ENCODE measurements around the gene ARF3. TPM values are rescaled to one million over a fixed set of nuclear protein-coding genes. Genes with fewer than 3 reads are reported as not detected.

ARF3 gene
- total RNA-seq (10 to 100 TPM; 67.9 to 74.6 TPM), polyA plus RNA-seq (ENCODE audit: insufficient read length in 2 of 2) (100 to 1,000 TPM; 285 to 319 TPM)
- long read RNA-seq, donor 1, full-length matches to known transcripts: 97 of 110 reads
- long read RNA-seq, donor 1, partial matches to known transcripts: 13 of 110 reads
- long read RNA-seq, donor 1, other reads (novel, unspliced or antisense): 0 of 110 reads
- long read RNA-seq, donor 2, full-length matches to known transcripts: 31 of 31 reads
- long read RNA-seq, donor 2, partial matches to known transcripts: 0 of 31 reads
- long read RNA-seq, donor 2, other reads (novel, unspliced or antisense): 0 of 31 reads
- long read RNA-seq, donor 3, full-length matches to known transcripts: 44 of 49 reads
- long read RNA-seq, donor 3, partial matches to known transcripts: 5 of 49 reads
- long read RNA-seq, donor 3, other reads (novel, unspliced or antisense): 0 of 49 reads
- long read RNA-seq, donor 4, full-length matches to known transcripts: 34 of 34 reads
- long read RNA-seq, donor 4, partial matches to known transcripts: 0 of 34 reads
- long read RNA-seq, donor 4, other reads (novel, unspliced or antisense): 0 of 34 reads

GRCh38 chr12:48957141-48958048, at the start of gene ARF3:
Gene ARF3, minus strand, starts transcription at chr12:48957487. Its CDS starts 16,392 bp downstream, at chr12:48941095.
- peak within 1 kb of the TSS; percentile 82 for H3K27ac ChIP-seq (ENCODE audit: low read depth, low read length)
- H3K4me3 ChIP-seq (ENCODE audit: low read depth, low read length): peak within 1 kb of the TSS; percentile 91
- peaks cover 17% of the 10 kb centered on the region for H3K4me1 ChIP-seq (ENCODE audit: control insufficient read depth, insufficient read depth, low read length)
- peaks cover 3% of the 10 kb centered on the region for H3K36me3 ChIP-seq (ENCODE audit: control insufficient read depth, insufficient read depth, low read length)
- peak; percentile 85 to 99 (median 92) for DNase-seq (ENCODE audit: low read depth in 4 of 6, low spot score in 6 of 6)
- peaks cover 4% of the 10 kb centered on the region for H3K27me3 ChIP-seq (ENCODE audit: control insufficient read depth, insufficient read depth, low read length)
- no peaks in the 10 kb centered on the region for H3K9me3 ChIP-seq (ENCODE audit: control insufficient read depth, insufficient read depth, low read length)
- WGBS (ENCODE audit: insufficient coverage): under 1% methylated on average over 54 of the region's 58 CpGs

DNA sequence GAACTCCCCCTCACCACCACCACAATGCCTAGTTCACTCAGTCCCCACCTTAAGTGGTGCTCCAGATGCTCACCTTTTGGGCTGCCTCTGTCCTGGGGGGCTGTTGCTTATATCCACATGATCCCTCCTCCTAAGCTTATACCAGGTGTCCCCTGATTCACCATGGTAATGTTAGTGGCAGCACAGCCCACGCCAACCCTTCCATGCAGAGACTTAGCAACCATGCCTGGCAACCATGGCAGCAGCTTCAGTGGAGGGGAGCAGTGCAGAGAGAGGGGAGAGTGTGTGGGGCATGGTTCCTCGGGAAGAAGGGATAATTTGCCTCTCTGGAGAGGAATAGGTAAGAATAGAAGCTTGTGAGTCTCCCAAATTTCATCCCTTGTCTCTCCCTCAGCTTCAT, 43.1 kb upstream of the ARF3 start:
- H3K27ac ChIP-seq (ENCODE audit: low read depth, low read length): peak overlapping the region; percentile 10
- no CpG with 5 or more reads among the region's 2 CpGs for WGBS (ENCODE audit: insufficient coverage)

GRCh38 chr12:48999371-49000131, 42.3 kb upstream of the ARF3 start, which contains the start of gene DDN:
Gene DDN, minus strand, starts transcription at chr12:48999375. Its CDS starts 88 bp downstream, at chr12:48999287.
- peaks cover 31% of the 10 kb centered on the region for H3K36me3 ChIP-seq (ENCODE audit: control insufficient read depth, insufficient read depth, low read length)
- H3K4me1 ChIP-seq (ENCODE audit: control insufficient read depth, insufficient read depth, low read length): peaks cover 45% of the 10 kb centered on the region
- WGBS (ENCODE audit: insufficient coverage): 4% methylated on average over 18 of the region's 30 CpGs
- DNase-seq (ENCODE audit: low read depth in 4 of 6, low spot score in 6 of 6): peak in 2 of 6 donors; percentile 54 to 65
- H3K27ac ChIP-seq (ENCODE audit: low read depth, low read length): peak within 1 kb of the TSS; percentile 10
- peaks cover 54% of the 10 kb centered on the region for H3K27me3 ChIP-seq (ENCODE audit: control insufficient read depth, insufficient read depth, low read length)
- H3K4me3 ChIP-seq (ENCODE audit: low read depth, low read length): peak within 1 kb of the TSS; percentile 3
- no peaks in the 10 kb centered on the region for H3K9me3 ChIP-seq (ENCODE audit: control insufficient read depth, insufficient read depth, low read length)

More for the DNA sequence above, 43.1 kb upstream of the ARF3 start:
- Histone ChIP-seq H3K4me1 (ENCODE audit: control insufficient read depth, insufficient read depth, low read length) (peaks cover 39% of the 10 kb centered on the region), H3K4me3 (ENCODE audit: low read depth, low read length) (no peak overlapping the region), H3K36me3 (ENCODE audit: control insufficient read depth, insufficient read depth, low read length) (peaks cover 38% of the 10 kb centered on the region), H3K27me3 (ENCODE audit: control insufficient read depth, insufficient read depth, low read length) (peaks cover 46% of the 10 kb centered on the region), H3K9me3 (ENCODE audit: control insufficient read depth, insufficient read depth, low read length) (no peaks in the 10 kb centered on the region)
- DNase-seq (ENCODE audit: low read depth in 4 of 6, low spot score in 6 of 6): peak in 2 of 6 donors; percentile 39 to 64

DNA sequence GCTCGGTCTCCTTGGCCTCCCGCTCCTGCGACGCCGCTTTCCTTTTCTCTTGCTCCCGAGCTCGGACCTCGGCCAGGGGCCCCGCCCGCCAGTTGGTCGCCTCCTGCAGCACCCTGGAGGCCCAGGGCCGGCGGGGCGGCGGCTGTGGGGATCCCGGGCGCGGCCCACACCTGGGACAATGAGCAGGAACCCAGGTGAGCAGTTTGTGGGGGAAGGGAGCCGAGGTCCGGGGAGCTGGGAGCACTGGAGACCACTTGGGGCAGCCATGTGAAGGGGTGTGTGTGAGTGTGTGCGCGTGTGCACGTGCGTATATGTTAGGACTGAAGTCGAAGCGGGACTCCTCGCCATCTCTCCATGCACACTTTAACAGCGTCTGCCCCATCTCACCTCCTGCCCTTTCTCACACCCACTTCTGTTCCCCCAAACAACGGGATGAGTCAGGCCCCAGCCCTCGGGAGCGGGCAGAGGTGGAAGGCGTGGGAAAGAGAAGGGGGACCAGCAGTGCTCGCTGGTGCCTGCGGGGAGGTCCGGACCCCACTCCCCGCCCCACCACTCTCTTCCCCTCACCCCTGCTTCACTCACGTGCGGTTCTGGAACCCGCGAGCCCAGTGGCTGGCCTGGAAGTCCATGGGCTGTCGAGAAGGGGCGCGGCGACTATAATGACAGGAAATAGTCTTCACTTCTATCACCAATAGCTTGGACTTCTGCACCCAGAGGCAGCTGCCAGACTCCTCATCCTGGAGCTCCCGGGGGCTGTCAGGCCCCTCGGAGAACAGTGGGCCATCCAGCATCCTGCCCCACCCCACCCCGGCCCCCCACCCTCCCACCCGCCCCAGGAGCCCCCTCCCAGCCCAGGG, 41.4 kb upstream of the ARF3 start:
- no peaks in the 10 kb centered on the region for H3K9me3 ChIP-seq (ENCODE audit: control insufficient read depth, insufficient read depth, low read length)
- peaks cover 45% of the 10 kb centered on the region for H3K4me1 ChIP-seq (ENCODE audit: control insufficient read depth, insufficient read depth, low read length)
- H3K4me3 ChIP-seq (ENCODE audit: low read depth, low read length): no peak overlapping the region
- peaks cover 63% of the 10 kb centered on the region for H3K27me3 ChIP-seq (ENCODE audit: control insufficient read depth, insufficient read depth, low read length)
- peak in 2 of 6 donors; percentile 14 to 31 for DNase-seq (ENCODE audit: low read depth in 4 of 6, low spot score in 6 of 6)
- peaks cover 23% of the 10 kb centered on the region for H3K36me3 ChIP-seq (ENCODE audit: control insufficient read depth, insufficient read depth, low read length)
- under 1% methylated on average over 32 of the region's 48 CpGs for WGBS (ENCODE audit: insufficient coverage)
- no peak overlapping the region for H3K27ac ChIP-seq (ENCODE audit: low read depth, low read length)

DNA sequence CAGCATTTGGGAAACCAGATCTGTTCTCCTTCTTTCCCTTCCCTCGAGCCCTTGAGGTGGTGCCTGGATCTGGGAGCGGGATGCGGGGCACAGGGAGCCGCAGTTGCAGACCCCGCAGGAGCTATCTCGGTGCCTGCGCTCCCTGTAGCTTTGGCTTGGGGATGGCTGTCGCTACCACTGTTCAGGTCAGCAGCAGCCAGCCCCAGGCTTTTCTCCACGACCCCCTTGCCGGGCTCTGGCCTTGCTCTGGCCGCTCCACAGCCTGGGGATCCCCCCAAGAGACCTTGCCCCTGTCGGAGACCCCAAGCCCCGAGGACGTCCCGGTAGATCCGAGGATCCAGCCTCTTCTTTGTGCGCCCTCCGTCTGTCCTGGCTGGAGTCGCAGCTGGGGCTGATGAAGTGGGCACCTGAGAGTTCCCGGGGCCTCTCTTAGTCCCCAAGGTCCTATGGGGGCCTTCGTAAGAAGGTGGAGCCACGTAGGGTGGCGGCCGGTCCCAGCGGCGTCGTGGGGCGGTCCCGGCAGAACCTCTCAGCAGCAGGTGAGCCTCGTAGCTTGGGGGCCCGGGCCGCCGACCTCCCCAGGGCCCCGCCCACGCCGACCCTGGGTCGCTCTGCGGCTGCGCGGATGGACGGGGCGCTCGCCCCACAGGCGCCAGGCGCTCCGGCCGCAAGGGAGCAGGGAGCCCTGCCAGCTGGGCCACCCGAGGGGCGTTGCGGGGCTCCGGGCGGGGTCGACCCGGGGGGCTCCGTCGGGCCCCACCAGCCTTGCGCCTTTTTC, 40.6 kb upstream of the ARF3 start:
- no peak overlapping the region for H3K27ac ChIP-seq (ENCODE audit: low read depth, low read length)
- no peak overlapping the region for H3K4me3 ChIP-seq (ENCODE audit: low read depth, low read length)
- no peaks in the 10 kb centered on the region for H3K9me3 ChIP-seq (ENCODE audit: control insufficient read depth, insufficient read depth, low read length)
- H3K36me3 ChIP-seq (ENCODE audit: control insufficient read depth, insufficient read depth, low read length): peaks cover 16% of the 10 kb centered on the region
- H3K27me3 ChIP-seq (ENCODE audit: control insufficient read depth, insufficient read depth, low read length): peaks cover 70% of the 10 kb centered on the region
- 2% methylated on average over 56 of the region's 57 CpGs for WGBS (ENCODE audit: insufficient coverage)
- peaks cover 45% of the 10 kb centered on the region for H3K4me1 ChIP-seq (ENCODE audit: control insufficient read depth, insufficient read depth, low read length)
- peak in 1 of 6 donors; percentile 3 for DNase-seq (ENCODE audit: low read depth in 4 of 6, low spot score in 6 of 6)

DNA sequence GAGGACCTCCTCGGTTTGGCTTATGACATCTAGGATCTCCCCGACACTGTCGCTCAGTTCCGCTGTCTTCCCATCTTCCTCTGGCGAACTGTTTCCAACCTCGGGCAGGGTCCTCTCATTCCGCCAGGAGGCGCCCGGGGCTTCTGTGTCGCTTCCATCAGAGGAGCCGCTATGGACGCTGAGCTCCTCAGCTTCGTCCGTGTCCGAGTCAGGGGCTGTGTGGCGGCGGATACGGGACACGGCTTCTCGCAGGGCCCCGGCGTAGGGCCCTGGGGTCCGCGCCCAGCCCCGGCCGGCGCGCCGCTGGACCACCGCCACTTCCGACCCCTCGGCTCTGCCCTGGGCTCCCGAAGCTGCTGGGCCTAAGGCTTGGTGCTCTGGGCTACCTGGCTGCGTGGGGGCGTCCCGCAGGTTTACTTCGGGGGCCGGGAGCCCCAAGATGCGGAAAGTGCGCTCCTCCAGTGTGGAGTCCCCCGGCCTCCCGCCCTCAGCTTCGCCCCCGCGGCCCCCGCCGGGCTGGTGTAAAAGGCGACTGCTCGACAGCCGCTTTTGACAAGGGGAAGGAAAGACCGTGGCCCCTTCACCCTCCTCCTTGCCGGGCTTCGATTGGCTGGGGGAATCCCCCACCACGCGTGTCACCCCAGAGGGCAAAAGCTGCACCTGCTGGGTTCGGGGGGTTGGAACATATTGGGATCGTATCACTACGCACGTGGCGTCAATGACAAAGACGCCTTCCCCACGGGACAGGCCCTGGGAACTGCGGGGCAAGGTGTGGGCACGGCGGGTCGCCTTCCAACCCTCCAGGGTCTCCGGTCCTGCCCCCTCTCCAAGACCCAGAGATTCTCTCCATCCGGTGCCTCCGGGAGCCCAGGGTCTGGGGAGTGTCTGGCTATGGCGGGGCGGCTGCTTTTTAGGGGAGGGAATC, 39.8 kb upstream of the ARF3 start:
- H3K36me3 ChIP-seq (ENCODE audit: control insufficient read depth, insufficient read depth, low read length): peaks cover 7% of the 10 kb centered on the region
- H3K4me3 ChIP-seq (ENCODE audit: low read depth, low read length): peak overlapping the region; percentile 9
- H3K27ac ChIP-seq (ENCODE audit: low read depth, low read length): no peak overlapping the region
- H3K9me3 ChIP-seq (ENCODE audit: control insufficient read depth, insufficient read depth, low read length): no peaks in the 10 kb centered on the region
- DNase-seq (ENCODE audit: low read depth in 4 of 6, low spot score in 6 of 6): peak in 2 of 6 donors; percentile 92 to 93
- peaks cover 72% of the 10 kb centered on the region for H3K27me3 ChIP-seq (ENCODE audit: control insufficient read depth, insufficient read depth, low read length)
- peaks cover 45% of the 10 kb centered on the region for H3K4me1 ChIP-seq (ENCODE audit: control insufficient read depth, insufficient read depth, low read length)
- WGBS (ENCODE audit: insufficient coverage): 4% methylated on average over 60 of the region's 71 CpGs

DNA sequence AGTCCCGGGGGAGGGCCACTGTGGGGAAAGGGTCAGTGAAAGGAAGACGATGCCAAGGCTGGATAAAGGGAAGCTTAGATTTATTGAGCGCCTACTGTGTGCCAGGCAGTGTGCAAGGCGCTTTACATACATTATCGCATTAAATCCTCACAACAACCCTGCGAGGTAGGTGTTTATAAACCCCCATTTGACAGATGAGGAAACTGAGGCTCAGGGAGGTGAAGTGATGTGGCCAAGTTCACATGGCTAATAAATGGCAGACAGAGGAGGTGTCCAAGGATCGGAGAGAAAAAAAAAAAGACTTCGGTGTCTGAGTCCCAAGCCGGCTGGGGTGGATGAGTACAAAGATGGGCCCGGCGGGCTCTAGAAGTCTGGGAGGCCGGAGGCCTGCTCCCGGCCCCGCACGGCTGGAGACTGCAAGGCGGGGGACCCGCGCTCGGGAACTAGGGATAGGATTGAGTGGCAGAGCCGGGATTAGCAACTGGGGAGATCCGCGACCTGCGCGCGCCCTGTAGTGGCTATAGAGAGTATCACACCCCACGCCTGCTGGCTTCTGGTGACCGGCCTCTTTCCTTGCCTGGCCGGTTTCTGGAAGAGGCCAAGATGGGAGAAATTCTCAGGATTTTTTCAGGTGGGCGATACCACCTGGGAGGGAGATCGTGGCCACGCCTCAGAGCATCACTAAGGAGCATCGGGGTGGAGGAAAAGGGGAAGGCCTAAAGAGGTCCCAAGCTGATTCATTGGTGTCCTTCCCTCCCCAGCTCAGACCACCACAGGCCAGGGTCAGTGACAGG, 38.0 kb upstream of the ARF3 start:
- Histone ChIP-seq H3K27me3 (ENCODE audit: control insufficient read depth, insufficient read depth, low read length) (peaks cover 79% of the 10 kb centered on the region), H3K27ac (ENCODE audit: low read depth, low read length) (no peak overlapping the region), H3K4me3 (ENCODE audit: low read depth, low read length) (peak overlapping the region; percentile 9), H3K4me1 (ENCODE audit: control insufficient read depth, insufficient read depth, low read length) (peaks cover 42% of the 10 kb centered on the region), H3K36me3 (ENCODE audit: control insufficient read depth, insufficient read depth, low read length) (no peaks in the 10 kb centered on the region), H3K9me3 (ENCODE audit: control insufficient read depth, insufficient read depth, low read length) (no peaks in the 10 kb centered on the region)
- WGBS (ENCODE audit: insufficient coverage): 2% methylated on average over 25 of the region's 32 CpGs
- DNase-seq (ENCODE audit: low read depth in 4 of 6, low spot score in 6 of 6): peak in 2 of 6 donors; percentile 89 to 90
